ENCODE measurements around the gene EEF1AKMT1. TPM values are rescaled to one million over a fixed set of nuclear protein-coding genes. Genes with fewer than 3 reads are reported as not detected.

Gene EEF1AKMT1
- total RNA-seq, 1 experiment from 2014 or later = 16.5 TPM

DNA sequence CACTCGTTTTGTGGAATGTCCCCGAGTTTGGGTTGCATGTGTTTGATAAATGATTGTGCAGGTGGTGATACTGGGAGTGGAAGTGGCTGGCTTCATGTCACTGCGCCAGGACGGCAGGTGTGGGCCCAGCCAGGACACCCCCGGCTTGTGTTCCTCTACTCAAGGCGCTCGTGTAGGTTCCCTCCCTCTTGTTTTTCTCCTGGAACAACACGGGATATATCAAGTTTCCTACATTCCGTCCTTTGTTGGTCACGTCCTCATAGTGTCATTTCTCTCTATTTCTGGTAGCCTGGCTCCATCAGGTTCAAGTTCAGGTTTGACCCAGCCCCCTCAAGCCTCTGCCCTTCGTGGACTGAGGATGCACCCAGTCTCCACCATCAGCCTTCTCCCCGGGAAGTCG lies 54.0 kb downstream of the EEF1AKMT1 start:
- Mint-ChIP-seq H3K27ac (ENCODE audit: low read depth, unreplicated experiment) (no peak overlapping the region), H3K4me1 (ENCODE audit: insufficient read depth, unreplicated experiment) (no peaks in the 10 kb centered on the region), H3K9me3 (ENCODE audit: unreplicated experiment) (no peaks in the 10 kb centered on the region), H3K36me3 (ENCODE audit: insufficient read depth, unreplicated experiment) (no peaks in the 10 kb centered on the region), H3K4me3 (ENCODE audit: unreplicated experiment) (no peak overlapping the region), H3K27me3 (ENCODE audit: insufficient read depth, unreplicated experiment) (no peaks in the 10 kb centered on the region)
- no peak for DNase-seq (ENCODE audit: unreplicated experiment)
- TF ChIP-seq, protein P1, sequence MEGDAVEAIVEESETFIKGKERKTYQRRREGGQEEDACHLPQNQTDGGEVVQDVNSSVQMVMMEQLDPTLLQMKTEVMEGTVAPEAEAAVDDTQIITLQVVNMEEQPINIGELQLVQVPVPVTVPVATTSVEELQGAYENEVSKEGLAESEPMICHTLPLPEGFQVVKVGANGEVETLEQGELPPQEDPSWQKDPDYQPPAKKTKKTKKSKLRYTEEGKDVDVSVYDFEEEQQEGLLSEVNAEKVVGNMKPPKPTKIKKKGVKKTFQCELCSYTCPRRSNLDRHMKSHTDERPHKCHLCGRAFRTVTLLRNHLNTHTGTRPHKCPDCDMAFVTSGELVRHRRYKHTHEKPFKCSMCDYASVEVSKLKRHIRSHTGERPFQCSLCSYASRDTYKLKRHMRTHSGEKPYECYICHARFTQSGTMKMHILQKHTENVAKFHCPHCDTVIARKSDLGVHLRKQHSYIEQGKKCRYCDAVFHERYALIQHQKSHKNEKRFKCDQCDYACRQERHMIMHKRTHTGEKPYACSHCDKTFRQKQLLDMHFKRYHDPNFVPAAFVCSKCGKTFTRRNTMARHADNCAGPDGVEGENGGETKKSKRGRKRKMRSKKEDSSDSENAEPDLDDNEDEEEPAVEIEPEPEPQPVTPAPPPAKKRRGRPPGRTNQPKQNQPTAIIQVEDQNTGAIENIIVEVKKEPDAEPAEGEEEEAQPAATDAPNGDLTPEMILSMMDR (IDR thresholded peaks at IDR 0.05; ENCODE audit: unreplicated experiment) = no peak
- intact Hi-C loops (cut with micrococcal nuclease) = no loop called here
- CTCF ChIA-PET = no interaction called here
- POLR2A ChIA-PET = interaction anchor here (0.5 kb wide), 1 partner anchor 152 kb away, joined by 3 read pairs; no protein-coding TSS in a partner anchor
- no TSS peak for BruUV-seq (replicated peaks)

DNA sequence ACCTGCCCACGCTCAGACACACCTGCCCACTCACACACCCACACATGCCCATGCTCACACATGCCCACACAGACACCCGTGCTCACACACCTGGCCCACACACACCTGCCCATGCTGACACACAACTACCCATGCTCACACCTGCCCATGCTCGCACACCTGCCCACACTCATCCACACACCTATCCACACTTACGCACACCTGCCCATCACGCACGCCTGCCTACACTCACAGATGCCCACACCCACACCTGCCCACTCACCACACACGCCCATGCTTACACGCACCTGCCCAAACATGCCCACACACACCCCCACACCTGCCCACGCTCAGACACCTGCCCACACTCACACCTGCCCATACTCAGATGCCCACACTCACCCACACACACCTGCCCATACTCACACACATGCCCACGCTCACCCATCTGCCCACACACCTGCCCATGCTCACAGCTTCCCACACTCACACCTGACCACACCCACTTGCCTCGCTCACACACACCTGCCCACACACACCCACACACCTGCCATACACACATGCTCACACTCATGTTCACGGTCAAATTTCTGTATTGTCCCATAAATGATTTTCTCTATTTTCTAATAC lies 54.7 kb downstream of the EEF1AKMT1 start:
- Mint-ChIP-seq H3K27me3 (ENCODE audit: insufficient read depth, unreplicated experiment) (no peaks in the 10 kb centered on the region), H3K27ac (ENCODE audit: low read depth, unreplicated experiment) (no peak overlapping the region), H3K36me3 (ENCODE audit: insufficient read depth, unreplicated experiment) (no peaks in the 10 kb centered on the region), H3K4me1 (ENCODE audit: insufficient read depth, unreplicated experiment) (no peaks in the 10 kb centered on the region), H3K9me3 (ENCODE audit: unreplicated experiment) (no peaks in the 10 kb centered on the region), H3K4me3 (ENCODE audit: unreplicated experiment) (no peak overlapping the region)
- CTCF ChIA-PET = no interaction called here
- DNase-seq (ENCODE audit: unreplicated experiment) = no peak
- no TSS peak for BruUV-seq (replicated peaks)
- TF ChIP-seq, protein P1 (IDR thresholded peaks at IDR 0.05; ENCODE audit: unreplicated experiment) = no peak
- intact Hi-C loops (cut with micrococcal nuclease) = no loop called here
- POLR2A ChIA-PET = no interaction called here

DNA sequence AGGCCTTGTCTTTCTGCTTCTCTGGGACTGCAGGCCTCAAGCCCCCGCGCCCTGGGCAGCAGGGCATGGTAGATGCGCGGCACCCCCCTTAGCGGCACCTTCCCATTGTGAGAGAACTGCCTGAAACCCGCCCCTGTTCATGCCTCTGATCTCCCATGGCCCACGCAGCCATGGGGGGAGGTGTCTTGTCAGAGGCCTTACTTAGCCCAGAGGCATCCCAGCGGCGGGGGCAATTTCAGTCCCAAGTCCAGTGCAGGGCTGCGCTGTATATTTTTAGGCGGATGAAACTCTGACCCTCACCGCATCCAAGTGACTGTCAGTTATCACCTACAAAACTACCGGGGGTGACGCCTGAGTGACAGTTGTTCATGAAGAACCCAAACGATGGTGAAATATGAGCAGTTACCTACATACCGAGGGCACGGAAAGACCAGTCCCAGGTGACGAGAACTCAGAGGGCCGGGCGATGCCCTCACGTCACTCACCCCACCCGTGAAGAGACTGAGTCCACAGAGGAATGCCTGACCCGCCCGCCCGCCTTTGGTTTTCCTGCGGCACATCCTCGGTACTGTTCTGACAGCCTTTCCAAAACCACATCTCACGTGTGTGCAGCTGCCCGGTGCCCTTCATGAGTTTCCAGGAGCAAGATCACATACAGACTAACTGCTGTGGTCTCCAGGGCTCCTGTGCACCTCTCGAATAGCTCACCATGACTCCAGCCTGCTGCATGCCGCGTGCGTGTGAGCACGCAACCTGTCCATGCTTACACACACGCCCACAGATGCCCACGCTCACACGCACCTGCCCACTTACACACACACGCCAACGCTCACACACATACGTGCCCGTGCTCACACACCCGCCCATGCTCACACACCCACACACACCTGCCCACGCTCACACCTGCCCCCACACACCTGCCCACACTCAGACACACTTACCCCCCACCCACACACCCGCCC lies 55.9 kb downstream of the EEF1AKMT1 start:
- DNase-seq (ENCODE audit: unreplicated experiment) = no peak
- Mint-ChIP-seq H3K9me3 (ENCODE audit: unreplicated experiment) (no peaks in the 10 kb centered on the region), H3K27ac (ENCODE audit: low read depth, unreplicated experiment) (no peak overlapping the region), H3K27me3 (ENCODE audit: insufficient read depth, unreplicated experiment) (no peaks in the 10 kb centered on the region), H3K4me3 (ENCODE audit: unreplicated experiment) (no peak overlapping the region), H3K36me3 (ENCODE audit: insufficient read depth, unreplicated experiment) (no peaks in the 10 kb centered on the region), H3K4me1 (ENCODE audit: insufficient read depth, unreplicated experiment) (peaks cover 8% of the 10 kb centered on the region)
- BruUV-seq (replicated peaks) = no TSS peak
- TF ChIP-seq, protein P1 (IDR thresholded peaks at IDR 0.05; ENCODE audit: unreplicated experiment) = no peak
- POLR2A ChIA-PET = no interaction called here
- CTCF ChIA-PET = interaction anchor here (0.7 kb wide), 1 partner anchor 77 kb away, joined by 3 read pairs; no protein-coding TSS in a partner anchor
- intact Hi-C loops (cut with micrococcal nuclease) = no loop called here

DNA sequence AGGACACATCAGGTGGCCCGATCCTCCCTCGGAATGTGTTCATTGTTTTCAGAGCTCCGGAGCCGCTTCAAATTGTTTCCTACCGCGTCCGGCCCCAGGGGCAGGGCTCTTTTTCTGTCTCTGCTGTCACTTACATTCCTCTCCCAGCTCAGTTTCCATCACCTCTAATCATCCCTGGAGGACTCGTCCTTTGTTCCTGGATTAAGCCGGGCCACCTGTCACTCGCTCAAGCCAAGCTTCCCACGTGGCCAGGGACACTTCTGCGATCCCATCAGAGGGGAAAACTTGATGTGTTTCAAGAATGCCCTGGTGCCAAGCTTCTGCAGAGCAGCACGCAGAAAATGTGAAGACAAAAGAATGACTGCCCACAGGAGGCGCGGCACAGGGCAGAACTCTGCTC lies 56.8 kb downstream of the EEF1AKMT1 start:
- intact Hi-C loops (cut with micrococcal nuclease) = no loop called here
- DNase-seq (ENCODE audit: unreplicated experiment) = no peak
- H3K36me3 Mint-ChIP-seq (ENCODE audit: insufficient read depth, unreplicated experiment) = no peaks in the 10 kb centered on the region
- H3K4me3 Mint-ChIP-seq (ENCODE audit: unreplicated experiment) = no peak overlapping the region
- H3K4me1 Mint-ChIP-seq (ENCODE audit: insufficient read depth, unreplicated experiment) = peaks cover 14% of the 10 kb centered on the region
- no peak overlapping the region for H3K27ac Mint-ChIP-seq (ENCODE audit: low read depth, unreplicated experiment)
- H3K27me3 Mint-ChIP-seq (ENCODE audit: insufficient read depth, unreplicated experiment) = no peaks in the 10 kb centered on the region
- TF ChIP-seq, protein P1 (IDR thresholded peaks at IDR 0.05; ENCODE audit: unreplicated experiment) = no peak
- ChIA-PET CTCF (interaction anchor here (1.2 kb wide), 1 partner anchor 212 kb away, joined by 3 read pairs; no protein-coding TSS in a partner anchor), POLR2A (interaction anchor here (1.1 kb wide), 1 partner anchor 8 kb away, joined by 3 read pairs; no protein-coding TSS in a partner anchor)
- no TSS peak for BruUV-seq (replicated peaks)
- H3K9me3 Mint-ChIP-seq (ENCODE audit: unreplicated experiment) = no peaks in the 10 kb centered on the region

Data from MCF 10A (cell line).